H1 (cell line): ENCODE measurements around the gene GIN1. TPM values are rescaled to one million over a fixed set of nuclear protein-coding genes. Genes with fewer than 3 reads are reported as not detected.

Experiments
- ASH2L ChIP-seq: fragments of 200-600, 300-600 bp; sonication (generic); IDR thresholded peaks from one replicate; pipeline ENCODE4 v1.7.1; 2017; ENCODE audit warnings: low read length
- PHF8 ChIP-seq: fragments of 200-600 bp; sonication (generic); conservative IDR thresholded peaks from 2 replicates; pipeline ENCODE4 v1.7.1; 2012; ENCODE audit warnings: low read depth, mild to moderate bottlenecking, inconsistent platforms, low read length, moderate library complexity
- SUZ12 ChIP-seq: fragments of 200-600 bp; sonication (generic); IDR thresholded peaks from 2 replicates; pipeline ENCODE4 v1.6.1; 2012; ENCODE audit warnings: mild to moderate bottlenecking, inconsistent platforms, low read length, moderate library complexity, mixed read lengths
- TBP ChIP-seq: IDR thresholded peaks from 2 replicates; pipeline ENCODE4 v1.6.1; 2011; ENCODE audit warnings: low read depth, low read length, improper control_type of control experiment
- polyA plus RNA-seq, 7 experiments: library from polyadenylated mRNA; depleted of rRNA in 3 of 7; stranded (reverse) in 5 of 7; unstranded in 2 of 7; fragments of >200 nt in 5 of 7; fragments of 200-250 nt in 2 of 7; gene quantifications; 1 replicate in 5 of 7; 2 replicates in 1 of 7; 4 replicates in 1 of 7; pipeline versions ENCODE4 v1.2.1 to v1.2.3, GENCODE V29; 2011 to 2013; ENCODE audit warnings: missing spikeins in 2 of 7, mixed read lengths in 2 of 7
- total RNA-seq: library from RNA; stranded (reverse); fragmentation: NEBNext Ultra II Directional; extraction: Animal tissue kit (Norgen Biotek cat#: 25700); gene quantifications from 2 replicates; pipeline ENCODE4 v1.2.1, GENCODE V29; 2021
- TF ChIP-seq, protein P1 (sequence below): fragments of 300-600 bp; sonication (generic); IDR thresholded peaks from 2 replicates; pipeline ENCODE4 v1.7.1; 2012; ENCODE audit warnings: low read length, moderate library complexity, mild to moderate bottlenecking, inconsistent platforms; ENCODE audit not compliant: insufficient replicate concordance
- TF ChIP-seq, protein P2 (sequence below), 3 experiments: IDR thresholded peaks; 1 replicate in 2 of 3; 2 replicates in 1 of 3; pipeline versions ENCODE4 v1.5.1 to v1.6.1; 2011; ENCODE audit warnings: low read length in 3 of 3, mild to moderate bottlenecking in 3 of 3, inconsistent platforms in 2 of 3, low read depth in 1 of 3, moderate library complexity in 1 of 3; ENCODE audit not compliant: insufficient read depth in 1 of 3; ENCODE audit errors: control extremely low read depth in 1 of 3

Gene GIN1
- total and polyA plus RNA-seq, 2 of the 8 experiments (the other 6 are each of a cell fraction or from before 2014, with no cell fraction given), result 1.9 to 7.1 TPM

GRCh38 chr5:103127292-103127817 lies 7.4 kb upstream of the GIN1 start (continued):
- TF ChIP-seq, protein P1, sequence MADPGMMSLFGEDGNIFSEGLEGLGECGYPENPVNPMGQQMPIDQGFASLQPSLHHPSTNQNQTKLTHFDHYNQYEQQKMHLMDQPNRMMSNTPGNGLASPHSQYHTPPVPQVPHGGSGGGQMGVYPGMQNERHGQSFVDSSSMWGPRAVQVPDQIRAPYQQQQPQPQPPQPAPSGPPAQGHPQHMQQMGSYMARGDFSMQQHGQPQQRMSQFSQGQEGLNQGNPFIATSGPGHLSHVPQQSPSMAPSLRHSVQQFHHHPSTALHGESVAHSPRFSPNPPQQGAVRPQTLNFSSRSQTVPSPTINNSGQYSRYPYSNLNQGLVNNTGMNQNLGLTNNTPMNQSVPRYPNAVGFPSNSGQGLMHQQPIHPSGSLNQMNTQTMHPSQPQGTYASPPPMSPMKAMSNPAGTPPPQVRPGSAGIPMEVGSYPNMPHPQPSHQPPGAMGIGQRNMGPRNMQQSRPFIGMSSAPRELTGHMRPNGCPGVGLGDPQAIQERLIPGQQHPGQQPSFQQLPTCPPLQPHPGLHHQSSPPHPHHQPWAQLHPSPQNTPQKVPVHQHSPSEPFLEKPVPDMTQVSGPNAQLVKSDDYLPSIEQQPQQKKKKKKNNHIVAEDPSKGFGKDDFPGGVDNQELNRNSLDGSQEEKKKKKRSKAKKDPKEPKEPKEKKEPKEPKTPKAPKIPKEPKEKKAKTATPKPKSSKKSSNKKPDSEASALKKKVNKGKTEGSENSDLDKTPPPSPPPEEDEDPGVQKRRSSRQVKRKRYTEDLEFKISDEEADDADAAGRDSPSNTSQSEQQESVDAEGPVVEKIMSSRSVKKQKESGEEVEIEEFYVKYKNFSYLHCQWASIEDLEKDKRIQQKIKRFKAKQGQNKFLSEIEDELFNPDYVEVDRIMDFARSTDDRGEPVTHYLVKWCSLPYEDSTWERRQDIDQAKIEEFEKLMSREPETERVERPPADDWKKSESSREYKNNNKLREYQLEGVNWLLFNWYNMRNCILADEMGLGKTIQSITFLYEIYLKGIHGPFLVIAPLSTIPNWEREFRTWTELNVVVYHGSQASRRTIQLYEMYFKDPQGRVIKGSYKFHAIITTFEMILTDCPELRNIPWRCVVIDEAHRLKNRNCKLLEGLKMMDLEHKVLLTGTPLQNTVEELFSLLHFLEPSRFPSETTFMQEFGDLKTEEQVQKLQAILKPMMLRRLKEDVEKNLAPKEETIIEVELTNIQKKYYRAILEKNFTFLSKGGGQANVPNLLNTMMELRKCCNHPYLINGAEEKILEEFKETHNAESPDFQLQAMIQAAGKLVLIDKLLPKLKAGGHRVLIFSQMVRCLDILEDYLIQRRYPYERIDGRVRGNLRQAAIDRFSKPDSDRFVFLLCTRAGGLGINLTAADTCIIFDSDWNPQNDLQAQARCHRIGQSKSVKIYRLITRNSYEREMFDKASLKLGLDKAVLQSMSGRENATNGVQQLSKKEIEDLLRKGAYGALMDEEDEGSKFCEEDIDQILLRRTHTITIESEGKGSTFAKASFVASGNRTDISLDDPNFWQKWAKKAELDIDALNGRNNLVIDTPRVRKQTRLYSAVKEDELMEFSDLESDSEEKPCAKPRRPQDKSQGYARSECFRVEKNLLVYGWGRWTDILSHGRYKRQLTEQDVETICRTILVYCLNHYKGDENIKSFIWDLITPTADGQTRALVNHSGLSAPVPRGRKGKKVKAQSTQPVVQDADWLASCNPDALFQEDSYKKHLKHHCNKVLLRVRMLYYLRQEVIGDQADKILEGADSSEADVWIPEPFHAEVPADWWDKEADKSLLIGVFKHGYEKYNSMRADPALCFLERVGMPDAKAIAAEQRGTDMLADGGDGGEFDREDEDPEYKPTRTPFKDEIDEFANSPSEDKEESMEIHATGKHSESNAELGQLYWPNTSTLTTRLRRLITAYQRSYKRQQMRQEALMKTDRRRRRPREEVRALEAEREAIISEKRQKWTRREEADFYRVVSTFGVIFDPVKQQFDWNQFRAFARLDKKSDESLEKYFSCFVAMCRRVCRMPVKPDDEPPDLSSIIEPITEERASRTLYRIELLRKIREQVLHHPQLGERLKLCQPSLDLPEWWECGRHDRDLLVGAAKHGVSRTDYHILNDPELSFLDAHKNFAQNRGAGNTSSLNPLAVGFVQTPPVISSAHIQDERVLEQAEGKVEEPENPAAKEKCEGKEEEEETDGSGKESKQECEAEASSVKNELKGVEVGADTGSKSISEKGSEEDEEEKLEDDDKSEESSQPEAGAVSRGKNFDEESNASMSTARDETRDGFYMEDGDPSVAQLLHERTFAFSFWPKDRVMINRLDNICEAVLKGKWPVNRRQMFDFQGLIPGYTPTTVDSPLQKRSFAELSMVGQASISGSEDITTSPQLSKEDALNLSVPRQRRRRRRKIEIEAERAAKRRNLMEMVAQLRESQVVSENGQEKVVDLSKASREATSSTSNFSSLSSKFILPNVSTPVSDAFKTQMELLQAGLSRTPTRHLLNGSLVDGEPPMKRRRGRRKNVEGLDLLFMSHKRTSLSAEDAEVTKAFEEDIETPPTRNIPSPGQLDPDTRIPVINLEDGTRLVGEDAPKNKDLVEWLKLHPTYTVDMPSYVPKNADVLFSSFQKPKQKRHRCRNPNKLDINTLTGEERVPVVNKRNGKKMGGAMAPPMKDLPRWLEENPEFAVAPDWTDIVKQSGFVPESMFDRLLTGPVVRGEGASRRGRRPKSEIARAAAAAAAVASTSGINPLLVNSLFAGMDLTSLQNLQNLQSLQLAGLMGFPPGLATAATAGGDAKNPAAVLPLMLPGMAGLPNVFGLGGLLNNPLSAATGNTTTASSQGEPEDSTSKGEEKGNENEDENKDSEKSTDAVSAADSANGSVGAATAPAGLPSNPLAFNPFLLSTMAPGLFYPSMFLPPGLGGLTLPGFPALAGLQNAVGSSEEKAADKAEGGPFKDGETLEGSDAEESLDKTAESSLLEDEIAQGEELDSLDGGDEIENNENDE, result no peak
- no peak for TF ChIP-seq PHF8
- TF ChIP-seq SUZ12, result no peak
- TF ChIP-seq ASH2L, result no peak
- TF ChIP-seq, protein P2, sequence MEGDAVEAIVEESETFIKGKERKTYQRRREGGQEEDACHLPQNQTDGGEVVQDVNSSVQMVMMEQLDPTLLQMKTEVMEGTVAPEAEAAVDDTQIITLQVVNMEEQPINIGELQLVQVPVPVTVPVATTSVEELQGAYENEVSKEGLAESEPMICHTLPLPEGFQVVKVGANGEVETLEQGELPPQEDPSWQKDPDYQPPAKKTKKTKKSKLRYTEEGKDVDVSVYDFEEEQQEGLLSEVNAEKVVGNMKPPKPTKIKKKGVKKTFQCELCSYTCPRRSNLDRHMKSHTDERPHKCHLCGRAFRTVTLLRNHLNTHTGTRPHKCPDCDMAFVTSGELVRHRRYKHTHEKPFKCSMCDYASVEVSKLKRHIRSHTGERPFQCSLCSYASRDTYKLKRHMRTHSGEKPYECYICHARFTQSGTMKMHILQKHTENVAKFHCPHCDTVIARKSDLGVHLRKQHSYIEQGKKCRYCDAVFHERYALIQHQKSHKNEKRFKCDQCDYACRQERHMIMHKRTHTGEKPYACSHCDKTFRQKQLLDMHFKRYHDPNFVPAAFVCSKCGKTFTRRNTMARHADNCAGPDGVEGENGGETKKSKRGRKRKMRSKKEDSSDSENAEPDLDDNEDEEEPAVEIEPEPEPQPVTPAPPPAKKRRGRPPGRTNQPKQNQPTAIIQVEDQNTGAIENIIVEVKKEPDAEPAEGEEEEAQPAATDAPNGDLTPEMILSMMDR (IDR thresholded peaks at IDR 0.05; ENCODE audit: control extremely low read depth in 1 of 3, insufficient read depth in 1 of 3, low read depth in 1 of 3, low read length in 3 of 3), result no peak
- TF ChIP-seq TBP, result no peak
- TF ChIP-seq, all 59 proteins: peak for 0
